ENCODE results near the gene EHMT1.

- TF ChIP-seq SP1 (IDR thresholded peaks at IDR 0.05; ENCODE audit: low read depth, low read length) (no peak), CTCF (IDR thresholded peaks at IDR 0.05; ENCODE audit: control extremely low read depth in 1 of 3, insufficient read depth in 1 of 3, low read depth in 1 of 3, low read length in 3 of 3) (no peak), POLR2A (IDR thresholded peaks at IDR 0.05; ENCODE audit: control extremely low read depth in 1 of 2, low read depth in 2 of 2, low read length in 2 of 2) (no peak), POLR2AphosphoS5 (IDR thresholded peaks at IDR 0.05; ENCODE audit: low read depth, low read length) (no peak), TAF1 (IDR thresholded peaks at IDR 0.05; ENCODE audit: low read depth, low read length) (no peak)
Observed at GRCh38 chr9:137751616-137752015, 132.8 kb downstream of the EHMT1 start.

Data from H1 (cell line).